Caco-2 (cell line): ENCODE results near the gene DMC1. TPM values are rescaled to one million over a fixed set of nuclear protein-coding genes. Genes with fewer than 3 reads are reported as not detected.

Experiments
- BruUV-seq: library from RNA; stranded (reverse); fragments of 400-500 nt; replicated peaks from 2 replicates; lab custom pipeline; 2021; lab: Mats Ljungman, UMichigan
- CTCF ChIA-PET: fragments of 300-600 bp; sonication (Branson Sonifier 250); formaldehyde crosslinking; loops from one replicate; lab custom pipeline; 2022; ENCODE audit warnings: antibody characterized with exemption; lab: Charles Lee
- POLR2A ChIA-PET: fragments of 300-600 bp; sonication (Branson Sonifier 250); formaldehyde crosslinking; loops from one replicate; lab custom pipeline; 2022; ENCODE audit warnings: antibody characterized with exemption; lab: Charles Lee
- DNase-seq, 2 experiments: peaks; one replicate each; pipeline versions ENCODE4 v3.0.0 to v3.0.0-alpha.2; 2020 to 2022
- H3K27me3 ChIP-seq: replicated peaks from 2 replicates; pipeline ENCODE4 v1.6.0; 2011; ENCODE audit warnings: low read length; ENCODE audit not compliant: control insufficient read depth, insufficient read depth
- H3K36me3 ChIP-seq: 2 replicates; pipeline ENCODE4 v1.5.1; 2011; ENCODE audit warnings: low read length; ENCODE audit not compliant: control insufficient read depth, insufficient read depth
- H3K4me1 ChIP-seq: fragments of 250-450 bp; sonication (Bioruptor Pico); 2 replicates; pipeline ENCODE4 v1.5.1; 2020; ENCODE audit warnings: mild to moderate bottlenecking
- H3K4me3 ChIP-seq: 2 replicates; pipeline ENCODE4 v1.5.1; 2011; ENCODE audit warnings: low read depth, mild to moderate bottlenecking, control low read depth, low read length
- H3K9me3 ChIP-seq: fragments of 250-450 bp; sonication (Bioruptor Pico); 2 replicates; pipeline ENCODE4 v1.5.1; 2020; ENCODE audit warnings: mild to moderate bottlenecking, moderate library complexity
- H3K27ac Mint-ChIP-seq: one replicate; pipeline ENCODE4 v1.8.0; 2022; ENCODE audit warnings: mixed read lengths; ENCODE audit not compliant: unreplicated experiment
- H3K27me3 Mint-ChIP-seq: one replicate; pipeline ENCODE4 v1.8.0; 2022; ENCODE audit warnings: mixed read lengths; ENCODE audit not compliant: insufficient read depth, unreplicated experiment
- H3K36me3 Mint-ChIP-seq: one replicate; pipeline ENCODE4 v1.8.0; 2022; ENCODE audit warnings: mild to moderate bottlenecking, mixed read lengths; ENCODE audit not compliant: insufficient read depth, unreplicated experiment
- H3K4me1 Mint-ChIP-seq: one replicate; pipeline ENCODE4 v1.8.0; 2022; ENCODE audit warnings: low read depth, mixed read lengths; ENCODE audit not compliant: unreplicated experiment
- H3K4me3 Mint-ChIP-seq: one replicate; pipeline ENCODE4 v1.8.0; 2022; ENCODE audit warnings: mild to moderate bottlenecking, moderate library complexity, mixed read lengths; ENCODE audit not compliant: unreplicated experiment
- H3K9me3 Mint-ChIP-seq: one replicate; pipeline ENCODE4 v1.8.0; 2022; ENCODE audit warnings: mixed read lengths; ENCODE audit not compliant: unreplicated experiment
- CTCF ChIP-seq, 2 experiments: fragments of 200-600 bp in 1 of 2; IDR thresholded peaks; 1 replicate in 1 of 2; 2 replicates in 1 of 2; pipeline versions ENCODE4 v1.5.1 to v1.8.0; 2011 to 2022; ENCODE audit warnings: antibody characterized with exemption in 1 of 2, control low read depth in 1 of 2, inconsistent platforms in 1 of 2, low read depth in 1 of 2, low read length in 1 of 2, mild to moderate bottlenecking in 1 of 2, moderate library complexity in 1 of 2; ENCODE audit not compliant: insufficient read depth in 1 of 2, severe bottlenecking in 1 of 2, unreplicated experiment in 1 of 2
- intact Hi-C: fragments of 100-400 bp; cut with micrococcal nuclease; formaldehyde crosslinking; loops from one replicate; pipeline ENCODE4 v1.10.0; 2022; ENCODE audit not compliant: unreplicated experiment
- total RNA-seq: library from RNA; stranded (reverse); gene quantifications from 2 replicates; pipeline ENCODE4 v1.2.3, GENCODE V29; 2022

DMC1 gene
- total RNA-seq, 1 experiment from 2014 or later = 1.1 TPM

GRCh38 chr22:38490475-38490874 is 79.5 kb downstream of the DMC1 start:
- DNase-seq = no peak
- no peak for TF ChIP-seq CTCF (IDR thresholded peaks at IDR 0.05; ENCODE audit: insufficient read depth in 1 of 2, low read depth in 1 of 2, low read length in 1 of 2, severe bottlenecking in 1 of 2, unreplicated experiment in 1 of 2)

GRCh38 chr22:38489561-38490145 is 80.3 kb downstream of the DMC1 start:
- CTCF ChIA-PET = interaction anchor here (0.6 kb wide), 1 partner anchor 80 kb away, joined by 4 read pairs; the partner anchor contains the start of gene DMC1

More at GRCh38 chr22:38490475-38490874, 79.5 kb downstream of the DMC1 start:
- no peaks in the 10 kb centered on the region for H3K4me1 ChIP-seq
- POLR2A ChIA-PET = no interaction called here
- no peaks in the 10 kb centered on the region for H3K9me3 Mint-ChIP-seq
- H3K4me3 Mint-ChIP-seq = no peak overlapping the region
- H3K4me3 ChIP-seq = no peak overlapping the region
- no peaks in the 10 kb centered on the region for H3K9me3 ChIP-seq
- H3K4me1 Mint-ChIP-seq = no peaks in the 10 kb centered on the region
- no peak overlapping the region for H3K27ac Mint-ChIP-seq
- no peaks in the 10 kb centered on the region for H3K27me3 ChIP-seq
- BruUV-seq = no TSS peak
- CTCF ChIA-PET = no interaction called here
- intact Hi-C loops = no loop called here
- peaks cover 97% of the 10 kb centered on the region for H3K36me3 Mint-ChIP-seq
- H3K36me3 ChIP-seq = peaks cover 3% of the 10 kb centered on the region; the same call in 1 of the 2 replicates
- no peaks in the 10 kb centered on the region for H3K27me3 Mint-ChIP-seq

GRCh38 chr22:38489142-38489541 is 80.8 kb downstream of the DMC1 start:
- Mint-ChIP-seq H3K4me3 (no peak overlapping the region), H3K9me3 (no peaks in the 10 kb centered on the region), H3K27ac (peak overlapping the region; percentile 49), H3K4me1 (no peaks in the 10 kb centered on the region), H3K27me3 (no peaks in the 10 kb centered on the region), H3K36me3 (peaks cover 97% of the 10 kb centered on the region)
- Histone ChIP-seq H3K4me1 (no peaks in the 10 kb centered on the region), H3K36me3 (peaks cover 5% of the 10 kb centered on the region; the same call in 1 of the 2 replicates), H3K9me3 (no peaks in the 10 kb centered on the region), H3K4me3 (no peak overlapping the region), H3K27me3 (no peaks in the 10 kb centered on the region)
- DNase-seq = no peak
- BruUV-seq = no TSS peak
- ChIA-PET CTCF (no interaction called here), POLR2A (no interaction called here)
- intact Hi-C loops = no loop called here
- TF ChIP-seq CTCF (IDR thresholded peaks at IDR 0.05; ENCODE audit: insufficient read depth in 1 of 2, low read depth in 1 of 2, low read length in 1 of 2, severe bottlenecking in 1 of 2, unreplicated experiment in 1 of 2) = no peak

More at GRCh38 chr22:38489561-38490145, 80.3 kb downstream of the DMC1 start:
- H3K4me3 ChIP-seq = no peak overlapping the region
- no peaks in the 10 kb centered on the region for H3K4me1 Mint-ChIP-seq
- H3K36me3 ChIP-seq = peaks cover 3% of the 10 kb centered on the region; the same call in 1 of the 2 replicates
- H3K4me3 Mint-ChIP-seq = no peak overlapping the region
- intact Hi-C loops = no loop called here
- no peak for DNase-seq
- no peak for TF ChIP-seq CTCF (IDR thresholded peaks at IDR 0.05; ENCODE audit: insufficient read depth in 1 of 2, low read depth in 1 of 2, low read length in 1 of 2, severe bottlenecking in 1 of 2, unreplicated experiment in 1 of 2)
- H3K9me3 ChIP-seq = no peaks in the 10 kb centered on the region
- no peaks in the 10 kb centered on the region for H3K27me3 Mint-ChIP-seq
- POLR2A ChIA-PET = no interaction called here
- H3K9me3 Mint-ChIP-seq = no peaks in the 10 kb centered on the region
- H3K27ac Mint-ChIP-seq = peak overlapping the region; percentile 49
- no TSS peak for BruUV-seq
- no peaks in the 10 kb centered on the region for H3K27me3 ChIP-seq
- H3K36me3 Mint-ChIP-seq = peaks cover 97% of the 10 kb centered on the region
- H3K4me1 ChIP-seq = no peaks in the 10 kb centered on the region
